GM19099 (cell line): Measurements from ENCODE around the gene C10orf67.

Source experiments
- POLR2A ChIP-seq: IDR thresholded peaks from 3 replicates; pipeline ENCODE4 v1.6.1; 2011; ENCODE audit warnings: low read depth; ENCODE audit not compliant: insufficient read length; ENCODE audit errors: extremely low read depth

C10orf67 gene

GRCh38 chr10:23338886-23339285, 5.7 kb downstream of the C10orf67 start:
- no peak for TF ChIP-seq POLR2A

- TF ChIP-seq POLR2A = no peak
Measured at GRCh38 chr10:23338155-23338828, 6.3 kb downstream of the C10orf67 start.

DNA sequence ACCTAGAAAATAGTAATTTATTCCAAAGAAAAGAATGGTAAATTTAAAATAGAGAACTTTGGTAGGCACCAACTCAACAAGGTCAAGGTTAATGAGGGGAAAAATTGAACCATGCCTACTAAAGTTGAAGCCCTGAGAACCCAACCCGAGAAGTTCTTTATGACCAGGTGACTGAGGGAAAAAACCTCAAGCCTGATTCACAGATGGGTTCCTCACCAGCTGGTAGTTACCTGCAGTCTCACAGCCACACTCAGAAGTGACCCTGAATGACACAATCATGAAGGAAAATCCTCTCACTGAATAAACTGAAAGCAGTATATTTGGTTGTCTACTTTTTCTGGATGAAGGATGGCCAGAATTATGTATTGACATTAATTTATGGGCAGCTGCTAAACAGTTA, 7.0 kb downstream of the C10orf67 start:
- TF ChIP-seq POLR2A = no peak

DNA sequence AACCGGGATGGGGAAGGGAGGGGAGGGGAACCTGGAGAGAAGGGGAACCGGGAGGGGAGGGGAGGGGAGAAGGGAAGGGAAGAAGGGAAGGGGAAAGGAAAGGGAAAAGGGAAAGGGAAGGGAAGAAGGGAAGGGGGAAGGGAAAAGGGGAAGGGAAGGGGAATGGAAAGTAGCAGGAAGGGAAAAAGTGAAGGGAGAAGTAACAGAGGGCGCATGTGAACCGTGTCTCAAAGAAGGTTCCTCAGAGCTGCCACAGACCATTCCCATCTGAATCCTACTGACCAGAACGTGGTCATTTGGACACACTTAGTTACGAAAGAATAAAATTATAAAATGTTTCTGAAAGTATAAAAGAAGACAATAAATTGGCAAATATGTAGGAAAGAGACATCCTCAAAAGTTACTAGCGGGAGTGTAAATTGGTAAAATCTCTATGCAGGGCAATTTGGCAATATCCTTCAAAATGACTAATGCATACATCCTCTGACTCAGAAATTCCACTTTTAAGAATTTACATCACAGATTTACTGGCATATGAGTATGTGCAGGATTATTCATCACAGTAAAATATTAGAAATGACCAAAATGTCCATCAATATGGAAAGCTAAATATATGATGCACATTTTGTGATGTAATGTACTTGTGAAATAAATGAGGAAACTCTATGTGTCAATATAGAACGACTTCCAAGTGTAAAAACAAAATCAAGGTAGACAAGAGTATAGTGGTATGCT, 12.9 kb downstream of the C10orf67 start:
- no peak for TF ChIP-seq POLR2A

- TF ChIP-seq POLR2A = no peak
Measured at GRCh38 chr10:23330948-23331347, 13.6 kb downstream of the C10orf67 start.

GRCh38 chr10:23326544-23327307, 17.9 kb downstream of the C10orf67 start:
- TF ChIP-seq POLR2A = no peak

GRCh38 chr10:23325132-23325531, 19.5 kb downstream of the C10orf67 start:
- no peak for TF ChIP-seq POLR2A

DNA sequence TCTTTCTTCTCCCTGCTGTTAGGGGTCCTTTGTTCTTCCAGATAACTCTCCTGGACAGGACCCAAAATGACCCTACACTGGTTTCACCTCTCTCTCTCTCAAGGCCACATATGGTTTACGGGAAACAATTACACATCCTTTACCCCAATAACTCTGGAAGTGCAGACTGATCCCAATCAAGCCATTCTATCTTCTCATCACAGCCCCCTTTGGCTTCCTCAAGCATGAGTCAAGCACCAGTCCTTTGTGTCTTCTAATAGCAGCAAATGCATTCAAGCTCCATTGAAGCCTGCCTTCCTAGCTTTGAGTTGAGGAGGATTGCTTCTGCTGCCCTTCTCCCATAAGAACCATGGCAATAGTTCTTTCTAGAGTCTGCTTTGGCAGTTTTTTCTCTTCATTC, 20.2 kb downstream of the C10orf67 start:
- TF ChIP-seq POLR2A = no peak

DNA sequence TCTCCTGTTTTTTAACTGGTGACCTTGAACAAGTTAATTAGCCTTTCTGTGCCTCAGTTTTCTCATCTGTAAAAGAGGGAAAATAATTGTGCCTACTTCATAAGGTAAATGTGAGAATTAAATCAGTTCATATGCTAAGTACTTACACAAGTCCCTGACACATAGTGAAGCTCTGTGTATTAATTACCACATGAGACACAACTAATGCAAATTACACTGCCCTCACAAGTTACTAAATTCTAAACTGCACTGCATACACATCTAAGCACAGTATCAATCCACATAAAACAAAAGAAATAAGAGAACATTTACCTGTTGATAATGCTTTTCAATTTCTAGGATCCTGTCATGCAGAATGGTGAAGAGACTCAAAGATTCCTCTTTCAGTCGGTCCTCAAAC, 22.5 kb downstream of the C10orf67 start:
- TF ChIP-seq POLR2A = no peak

DNA sequence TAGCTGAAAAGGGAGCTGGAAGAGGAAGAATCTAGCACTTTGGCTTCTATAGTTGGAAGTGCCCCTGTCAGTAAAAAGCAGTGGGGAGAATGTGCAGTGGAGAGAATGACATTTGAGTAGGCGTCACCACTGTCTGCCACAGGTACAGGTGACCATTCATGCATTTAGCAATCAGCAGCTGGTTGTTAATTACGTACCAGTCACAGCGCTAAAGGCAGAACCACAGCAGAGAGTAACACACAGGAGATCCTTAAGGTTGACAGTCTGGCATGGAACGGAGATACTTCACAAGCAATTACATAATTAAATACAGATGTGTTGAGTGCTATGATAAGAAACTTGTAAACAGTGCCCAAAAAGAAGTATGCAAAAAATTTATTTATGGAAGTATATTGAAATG, 24.8 kb downstream of the C10orf67 start:
- TF ChIP-seq POLR2A = no peak

DNA sequence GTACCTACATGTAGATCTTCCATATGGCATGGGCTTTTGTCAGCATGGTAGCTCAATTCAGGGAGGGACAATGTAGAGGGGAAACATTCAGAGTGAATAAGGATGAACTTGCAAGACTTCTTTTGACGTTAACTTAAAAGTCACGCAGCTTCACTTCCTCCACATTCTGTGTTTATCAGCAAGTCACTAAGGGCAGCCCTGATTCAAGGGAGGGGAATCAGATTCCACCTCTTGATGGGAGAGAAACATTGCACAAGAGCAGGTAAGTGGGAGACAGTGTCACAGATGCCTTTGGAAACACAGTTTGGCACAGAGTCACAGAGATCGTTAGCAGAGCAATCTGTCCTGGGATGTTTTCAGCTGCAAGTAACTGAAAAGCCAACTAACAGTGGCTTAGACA, 26.2 kb downstream of the C10orf67 start:
- no peak for TF ChIP-seq POLR2A

DNA sequence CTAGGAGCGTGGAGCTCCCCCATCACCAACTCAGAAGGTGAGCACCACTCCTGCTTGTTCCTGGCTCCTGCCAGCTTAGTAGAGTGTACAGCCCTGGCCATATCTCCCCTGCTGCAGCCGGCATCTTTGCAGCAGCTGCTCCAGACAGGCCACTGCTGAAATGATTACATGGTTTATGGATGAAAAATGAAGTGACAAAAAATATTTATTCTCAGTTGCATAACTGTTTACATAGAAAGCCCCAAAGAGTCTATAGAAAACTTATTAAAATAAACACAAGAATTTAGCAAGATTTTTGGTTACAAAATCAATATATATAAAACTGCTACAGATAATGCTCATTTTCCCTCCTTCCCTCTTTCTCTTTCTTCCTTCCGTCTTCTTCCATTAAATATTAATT, 27.2 kb downstream of the C10orf67 start:
- TF ChIP-seq POLR2A = no peak

DNA sequence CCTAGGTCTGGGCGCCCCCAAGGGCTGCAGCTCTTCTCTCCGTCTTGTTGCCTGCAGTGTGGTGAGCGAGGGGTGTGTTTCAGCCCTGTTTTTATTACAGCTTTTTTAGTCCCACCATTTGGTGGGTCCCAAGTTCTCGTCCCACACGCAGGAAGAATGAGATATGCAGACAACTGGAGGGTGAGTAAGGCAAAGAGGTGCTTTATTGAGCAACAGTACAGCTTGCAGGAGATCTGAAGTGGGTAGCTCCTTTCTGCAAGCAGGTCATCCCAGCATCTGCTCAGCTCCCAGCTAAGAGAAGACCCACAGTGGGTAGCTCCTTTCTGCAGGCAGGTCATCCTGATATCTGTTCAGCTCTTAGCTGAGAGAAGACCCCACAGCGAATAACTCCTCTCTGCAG, 28.2 kb downstream of the C10orf67 start:
- TF ChIP-seq POLR2A = no peak

DNA sequence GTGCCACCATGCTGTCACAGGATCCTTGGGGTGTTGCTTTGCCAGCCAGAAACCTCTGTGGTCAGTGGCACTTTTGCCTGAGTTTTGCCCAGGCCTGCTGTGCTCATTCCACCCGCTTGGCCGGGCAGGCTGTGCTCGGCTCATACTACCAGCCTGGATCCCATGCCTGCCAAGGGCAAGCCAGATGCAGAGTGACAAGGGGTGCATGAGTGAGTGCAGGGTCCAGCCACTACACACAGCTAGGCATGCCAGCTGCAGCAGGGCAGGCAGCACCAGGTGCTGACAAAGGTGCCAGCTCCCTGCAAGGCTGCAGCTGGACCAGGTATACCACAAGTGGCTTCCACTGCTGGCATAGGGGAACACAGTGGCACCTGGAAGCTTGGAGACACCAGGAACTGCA, 28.6 kb downstream of the C10orf67 start:
- no peak for TF ChIP-seq POLR2A

DNA sequence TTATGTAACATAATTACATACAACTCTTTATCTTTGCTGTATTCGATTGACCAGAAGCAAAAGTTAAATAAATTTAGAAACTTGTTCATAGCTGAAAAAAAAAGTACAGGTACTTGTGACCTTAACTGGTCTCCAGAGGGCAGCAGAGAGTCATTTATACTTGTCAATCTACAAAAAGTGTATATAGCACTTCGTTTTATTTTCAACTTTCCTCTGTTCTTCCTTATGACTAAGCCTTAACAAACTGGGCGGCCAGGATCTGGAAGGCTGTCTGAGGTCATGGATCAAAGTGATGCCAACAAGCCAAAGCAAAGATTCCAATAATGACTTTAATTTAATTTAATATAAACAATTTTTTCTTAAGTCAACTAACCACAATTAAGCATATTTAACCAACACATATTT, 29.8 kb downstream of the C10orf67 start:
- no peak for TF ChIP-seq POLR2A

GRCh38 chr10:23311034-23311433, 33.6 kb downstream of the C10orf67 start:
- TF ChIP-seq POLR2A = no peak
